AG10803 (cell line): ENCODE measurements around the gene BFSP1.

Experiments
- DNase-seq: peaks from one replicate; pipeline ENCODE4 v3.0.0; 2010; ENCODE audit warnings: low read depth
- H3K4me3 ChIP-seq: 2 replicates; pipeline ENCODE4 v1.5.1; 2011; ENCODE audit warnings: mild to moderate bottlenecking, low read length, control low read depth
- TF ChIP-seq, protein P1 (sequence below): conservative IDR thresholded peaks from 2 replicates; pipeline ENCODE4 v1.5.1; 2011; ENCODE audit warnings: mild to moderate bottlenecking, low read length, control low read depth, inconsistent platforms

BFSP1 gene

DNA sequence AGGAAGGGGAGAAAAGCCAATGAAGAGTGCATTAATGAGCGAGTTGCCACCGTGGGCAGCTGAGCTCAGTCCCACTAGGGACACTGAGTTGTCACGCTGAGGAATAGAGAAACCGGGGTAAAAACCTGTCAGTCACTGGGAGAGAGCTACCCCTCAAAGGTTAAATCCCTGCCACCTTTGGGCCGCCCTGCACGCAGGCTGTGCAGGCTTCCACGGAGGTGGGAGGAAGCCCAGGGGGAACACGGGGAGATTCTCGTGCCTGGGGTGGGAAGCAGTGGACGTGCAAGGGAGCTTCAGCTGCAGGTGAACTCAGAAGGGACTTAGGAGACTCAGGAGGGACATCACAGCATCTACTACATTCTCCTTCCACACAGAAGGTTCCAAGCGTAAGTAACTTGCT, 50.5 kb downstream of the BFSP1 start:
- no peak overlapping the region for H3K4me3 ChIP-seq
- TF ChIP-seq, protein P1, sequence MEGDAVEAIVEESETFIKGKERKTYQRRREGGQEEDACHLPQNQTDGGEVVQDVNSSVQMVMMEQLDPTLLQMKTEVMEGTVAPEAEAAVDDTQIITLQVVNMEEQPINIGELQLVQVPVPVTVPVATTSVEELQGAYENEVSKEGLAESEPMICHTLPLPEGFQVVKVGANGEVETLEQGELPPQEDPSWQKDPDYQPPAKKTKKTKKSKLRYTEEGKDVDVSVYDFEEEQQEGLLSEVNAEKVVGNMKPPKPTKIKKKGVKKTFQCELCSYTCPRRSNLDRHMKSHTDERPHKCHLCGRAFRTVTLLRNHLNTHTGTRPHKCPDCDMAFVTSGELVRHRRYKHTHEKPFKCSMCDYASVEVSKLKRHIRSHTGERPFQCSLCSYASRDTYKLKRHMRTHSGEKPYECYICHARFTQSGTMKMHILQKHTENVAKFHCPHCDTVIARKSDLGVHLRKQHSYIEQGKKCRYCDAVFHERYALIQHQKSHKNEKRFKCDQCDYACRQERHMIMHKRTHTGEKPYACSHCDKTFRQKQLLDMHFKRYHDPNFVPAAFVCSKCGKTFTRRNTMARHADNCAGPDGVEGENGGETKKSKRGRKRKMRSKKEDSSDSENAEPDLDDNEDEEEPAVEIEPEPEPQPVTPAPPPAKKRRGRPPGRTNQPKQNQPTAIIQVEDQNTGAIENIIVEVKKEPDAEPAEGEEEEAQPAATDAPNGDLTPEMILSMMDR = no peak
- DNase-seq = no peak

DNA sequence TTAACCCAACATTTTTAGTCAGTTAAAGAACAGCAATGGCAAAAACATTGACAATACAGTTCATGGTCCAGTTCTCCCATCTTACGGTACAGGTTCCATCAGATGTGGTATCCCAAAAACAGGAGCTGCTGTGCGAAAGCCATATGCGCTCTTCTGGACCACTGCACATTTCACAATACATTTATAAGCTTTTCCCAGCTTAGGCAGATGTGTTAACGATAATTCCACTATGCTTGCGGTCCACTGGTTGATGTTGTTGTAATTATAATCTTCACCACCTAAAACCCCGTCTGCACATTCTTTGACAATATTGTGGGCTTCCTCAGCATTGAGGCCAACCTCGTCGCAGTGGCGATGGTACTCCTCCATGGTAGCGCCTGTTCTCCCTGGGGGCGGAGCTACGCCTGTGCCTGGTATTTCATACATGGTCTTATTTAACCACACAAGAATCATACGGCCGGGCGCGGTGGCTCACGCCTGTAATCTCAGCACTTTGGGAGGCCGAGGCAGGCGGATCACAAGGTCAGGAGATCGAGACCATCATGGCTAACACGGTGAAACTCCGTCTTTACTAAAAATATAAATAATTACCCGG, 52.0 kb downstream of the BFSP1 start:
- no peak for DNase-seq
- TF ChIP-seq, protein P1 = no peak
- H3K4me3 ChIP-seq = no peak overlapping the region

DNA sequence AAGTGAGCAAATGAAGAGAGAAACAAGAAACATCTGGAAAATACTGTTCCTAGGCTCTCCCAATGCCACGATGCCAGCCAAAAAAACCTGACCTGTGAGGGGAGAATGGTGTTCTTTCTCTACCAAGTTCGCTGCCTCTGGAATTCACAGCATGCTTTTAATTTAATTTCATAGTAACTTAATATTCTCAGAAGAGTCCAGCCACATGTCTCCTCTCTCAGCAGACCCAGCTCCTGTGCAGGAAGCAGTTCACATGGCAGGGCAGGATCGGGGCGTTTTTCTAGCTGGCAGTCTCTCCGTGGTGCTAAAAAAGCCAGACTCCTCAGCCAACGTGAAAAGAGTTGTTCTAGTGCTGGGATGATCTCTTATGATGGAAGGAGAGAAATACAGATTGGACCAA, 57.5 kb downstream of the BFSP1 start:
- no peak for DNase-seq
- TF ChIP-seq, protein P1 = no peak
- H3K4me3 ChIP-seq = no peak overlapping the region

DNA sequence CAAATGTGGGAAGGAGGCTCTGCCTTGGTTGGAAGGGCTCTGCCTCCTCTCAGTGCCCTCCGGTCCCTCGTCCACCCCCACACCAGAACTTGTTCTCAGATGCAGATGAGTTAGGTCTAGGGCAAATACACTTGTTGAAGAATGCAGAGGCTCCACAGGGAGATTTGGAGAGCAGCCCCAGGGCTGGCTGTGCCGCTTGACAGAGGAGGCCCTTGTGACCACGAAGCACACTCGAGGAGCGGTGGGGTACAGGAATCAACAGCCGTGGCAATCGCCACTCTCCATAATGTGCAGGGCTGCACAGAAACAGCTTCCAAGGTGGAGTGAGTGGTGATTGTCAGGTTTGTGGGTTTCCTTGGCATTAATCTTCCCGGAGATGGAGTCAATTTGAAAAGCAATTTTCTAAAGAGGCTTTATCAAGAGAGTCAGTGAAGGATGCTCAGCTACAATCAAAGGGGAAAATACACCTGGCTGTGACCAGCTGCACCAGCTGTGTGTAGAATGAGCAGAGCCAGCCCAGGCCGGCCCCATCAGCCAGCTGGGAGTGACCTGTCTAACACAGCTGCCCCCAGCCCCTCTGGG, 59.5 kb downstream of the BFSP1 start:
- TF ChIP-seq, protein P1 = no peak
- no peak overlapping the region for H3K4me3 ChIP-seq
- no peak for DNase-seq

DNA sequence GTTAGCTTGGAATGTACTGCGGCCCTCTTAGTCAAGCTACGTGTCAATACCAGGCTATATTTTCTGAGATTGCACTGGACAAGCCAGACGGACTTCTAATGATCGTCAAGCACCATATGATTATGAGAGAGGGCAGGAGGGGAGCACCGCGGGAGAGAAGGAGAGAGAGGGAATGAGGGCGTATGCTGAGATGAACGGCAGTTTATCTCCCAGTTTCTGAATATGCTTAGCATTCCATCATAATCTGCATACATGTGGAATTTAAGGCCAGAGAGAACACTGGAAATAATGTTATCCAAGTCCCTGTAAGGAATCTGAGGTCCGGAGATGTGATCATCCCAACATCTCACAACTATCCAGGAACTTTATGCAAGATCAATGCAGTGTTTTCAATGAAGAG, 60.2 kb downstream of the BFSP1 start:
- TF ChIP-seq, protein P1 = no peak
- DNase-seq = no peak
- H3K4me3 ChIP-seq = no peak overlapping the region

DNA sequence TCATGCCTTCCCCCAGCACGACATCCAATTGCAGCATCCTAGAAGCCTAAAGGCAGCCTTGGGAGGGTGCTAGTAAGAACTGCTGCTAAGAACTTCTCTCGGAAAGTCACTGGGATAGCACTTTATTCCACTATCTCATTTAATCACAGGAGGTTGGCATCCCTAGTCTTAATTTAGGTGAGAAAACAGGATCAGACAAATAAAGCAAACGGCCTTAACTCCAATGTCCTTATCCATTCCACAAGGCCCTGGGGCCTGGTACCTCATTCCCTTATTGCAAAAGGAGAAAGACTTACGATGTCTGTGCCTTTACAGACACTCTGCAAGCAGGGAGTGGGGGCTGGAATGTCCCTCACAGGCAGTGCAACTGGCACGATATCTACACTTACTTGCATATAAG, 60.7 kb downstream of the BFSP1 start:
- no peak overlapping the region for H3K4me3 ChIP-seq
- TF ChIP-seq, protein P1 = no peak
- DNase-seq = no peak

DNA sequence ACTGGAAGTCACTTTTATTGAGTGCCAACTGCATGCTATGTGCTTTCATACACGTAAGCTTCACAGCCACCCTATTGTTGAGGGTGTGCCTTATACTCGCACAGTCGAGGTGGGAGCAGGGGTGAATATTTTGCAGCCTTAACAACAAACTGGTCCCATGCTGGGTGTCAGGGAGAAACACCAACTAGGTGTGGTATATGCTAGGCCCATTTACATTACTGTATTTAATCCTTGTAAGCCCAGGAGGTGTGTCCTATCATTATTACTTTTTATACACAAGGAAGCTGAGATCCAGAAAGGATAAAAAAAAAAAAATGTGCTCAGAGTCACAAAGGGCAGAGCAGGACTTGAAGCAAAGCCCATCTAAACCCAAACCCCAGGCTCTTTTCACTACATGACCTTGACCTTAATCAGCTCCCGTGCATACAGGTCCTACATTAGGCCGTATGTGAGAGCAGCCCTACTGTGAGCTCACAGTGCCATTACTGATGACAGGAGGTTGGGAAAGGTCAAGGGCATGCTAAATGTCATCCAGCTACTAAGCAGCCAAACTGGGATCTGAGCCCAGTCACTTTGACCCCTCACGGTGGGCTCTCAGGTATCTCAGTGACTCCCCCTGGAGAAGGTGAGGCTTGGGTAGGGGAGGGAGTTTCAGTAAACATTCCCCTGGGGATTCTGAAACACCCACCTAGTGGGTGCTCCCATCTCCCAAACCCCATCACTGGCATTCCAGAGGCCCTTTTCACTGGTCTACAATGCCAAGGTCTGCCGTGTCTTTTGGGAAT, 61.7 kb downstream of the BFSP1 start:
- no peak for DNase-seq
- no peak overlapping the region for H3K4me3 ChIP-seq
- TF ChIP-seq, protein P1 = no peak
